CD8-positive, alpha-beta memory T cell (primary cell): Measurements from ENCODE around the gene EHD4. TPM values are rescaled to one million over a fixed set of nuclear protein-coding genes. Genes with fewer than 3 reads are reported as not detected.

ENCODE experiments used
- CTCF ChIA-PET: fragments of 350-600 bp; sonication (Branson Sonifier 250); formaldehyde crosslinking; loops from one replicate; lab custom pipeline; 2021; ENCODE audit warnings: antibody characterized with exemption; lab: Charles Lee
- POLR2A ChIA-PET: fragments of 350-600 bp; sonication (Branson Sonifier 250); formaldehyde crosslinking; loops from one replicate; lab custom pipeline; 2021; ENCODE audit warnings: antibody characterized with exemption; lab: Charles Lee
- DNase-seq, 5 donors: peaks; one replicate each; pipeline versions ENCODE4 v3.0.0 to v3.0.0-alpha.2; 2020 to 2022; ENCODE audit warnings: mixed read lengths in 1 of 5
- H3K27ac ChIP-seq: one replicate; pipeline ENCODE4 v1.7.0; 2013; ENCODE audit warnings: low read depth, mild to moderate bottlenecking, low read length, moderate library complexity
- H3K27me3 ChIP-seq: 2 replicates; pipeline ENCODE4 v1.7.0; 2013; ENCODE audit warnings: low read length, mild to moderate bottlenecking; ENCODE audit not compliant: insufficient read depth, poor library complexity, severe bottlenecking
- H3K36me3 ChIP-seq: 2 replicates; pipeline ENCODE4 v1.7.0; 2013; ENCODE audit warnings: mild to moderate bottlenecking, low read length, moderate library complexity; ENCODE audit not compliant: insufficient read depth
- H3K4me1 ChIP-seq: 2 replicates; pipeline ENCODE4 v1.7.0; 2013; ENCODE audit warnings: mild to moderate bottlenecking, low read length, moderate library complexity; ENCODE audit not compliant: insufficient read depth
- H3K4me3 ChIP-seq: 2 replicates; pipeline ENCODE4 v1.7.0; 2013; ENCODE audit warnings: mild to moderate bottlenecking, low read length
- H3K9me3 ChIP-seq: 2 replicates; pipeline ENCODE4 v1.7.0; 2013; ENCODE audit warnings: mild to moderate bottlenecking, low read length
- H3K27ac Mint-ChIP-seq, 8 donors: one replicate each; pipeline ENCODE4 v1.8.0; 2020 to 2021; ENCODE audit warnings: mixed read lengths in 8 of 8, mild to moderate bottlenecking in 6 of 8, inconsistent platforms in 3 of 8, moderate library complexity in 3 of 8
- H3K27me3 Mint-ChIP-seq, 2 donors: one replicate each; pipeline ENCODE4 v1.8.0; 2020 to 2021; ENCODE audit warnings: mixed read lengths in 2 of 2, mild to moderate bottlenecking in 1 of 2, moderate library complexity in 1 of 2
- H3K36me3 Mint-ChIP-seq, 3 donors: one replicate each; pipeline ENCODE4 v1.8.0; 2020 to 2021; ENCODE audit warnings: mixed read lengths in 3 of 3, inconsistent platforms in 1 of 3, mild to moderate bottlenecking in 1 of 3
- H3K4me1 Mint-ChIP-seq, 3 donors: one replicate each; pipeline ENCODE4 v1.8.0; 2020 to 2021; ENCODE audit warnings: mixed read lengths in 3 of 3, inconsistent platforms in 1 of 3, mild to moderate bottlenecking in 1 of 3
- H3K4me3 Mint-ChIP-seq, 7 donors: one replicate each; pipeline ENCODE4 v1.8.0; 2020 to 2021; ENCODE audit warnings: mixed read lengths in 7 of 7, mild to moderate bottlenecking in 6 of 7, moderate library complexity in 4 of 7, inconsistent platforms in 2 of 7
- H3K9me3 Mint-ChIP-seq, 5 donors: one replicate each; pipeline ENCODE4 v1.8.0; 2020 to 2022; ENCODE audit warnings: mixed read lengths in 5 of 5, mild to moderate bottlenecking in 3 of 5, moderate library complexity in 2 of 5, inconsistent platforms in 1 of 5
- polyA plus RNA-seq: library from polyadenylated mRNA; unstranded; fragments of 300-500 nt; fragmentation: Illumina TruSeq; gene quantifications from one replicate; pipeline ENCODE4 v1.2.3, GENCODE V29; 2021
- total RNA-seq, 2 experiments: library from RNA; stranded (reverse); gene quantifications; one replicate each; pipeline ENCODE4 v1.2.3, GENCODE V29; 2021

The EHD4 gene
- total and polyA plus RNA-seq, 3 experiments from 2014 or later, result 11.2 to 26.4 (median 24.2) TPM

DNA sequence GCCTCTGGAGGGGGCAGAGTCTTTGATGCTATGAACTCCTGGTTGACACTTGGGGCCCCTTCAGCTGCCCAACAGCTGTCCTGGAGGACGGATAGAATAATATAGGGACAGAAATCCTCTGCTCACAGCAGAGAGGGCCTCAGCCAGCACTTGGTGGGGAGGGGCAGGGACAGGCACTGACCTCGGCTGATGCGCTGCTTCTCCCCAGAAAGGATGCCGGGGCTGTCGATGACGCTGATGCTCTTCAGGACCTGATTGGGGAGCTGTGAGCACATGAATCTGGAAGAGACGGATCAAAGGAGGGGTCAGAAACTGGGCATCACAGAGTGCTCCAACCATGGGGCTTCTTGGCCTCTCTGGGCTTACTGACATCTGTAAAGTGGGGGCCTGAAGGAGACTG is 29.5 kb downstream of the EHD4 start:
- POLR2A ChIA-PET, result no interaction called here
- Mint-ChIP-seq H3K27ac (peak overlapping the region in 6 of 8 donors; percentile 33 to 88 (median 62)), H3K27me3 (no peaks in the 10 kb centered on the region), H3K4me1 (peaks cover 17 to 19% (median 18%) of the 10 kb centered on the region in 3 donors), H3K9me3 (no peaks in the 10 kb centered on the region), H3K36me3 (peaks cover 0 to 27% (median 3%) of the 10 kb centered on the region in 3 donors), H3K4me3 (no peak overlapping the region)
- H3K27ac ChIP-seq, result no peak overlapping the region
- H3K27me3 ChIP-seq, result no peaks in the 10 kb centered on the region
- no peaks in the 10 kb centered on the region for H3K9me3 ChIP-seq
- no peaks in the 10 kb centered on the region for H3K36me3 ChIP-seq
- CTCF ChIA-PET, result interaction anchor here (2.1 kb wide), 1 partner anchor 38 kb away, joined by 4 read pairs; no protein-coding TSS in a partner anchor
- H3K4me1 ChIP-seq, result peaks cover 10% of the 10 kb centered on the region
- no peak overlapping the region for H3K4me3 ChIP-seq
- DNase-seq, result no peak

- Histone ChIP-seq H3K4me3 (no peak overlapping the region), H3K9me3 (no peaks in the 10 kb centered on the region), H3K4me1 (peaks cover 21% of the 10 kb centered on the region), H3K27ac (no peak overlapping the region), H3K27me3 (no peaks in the 10 kb centered on the region), H3K36me3 (no peaks in the 10 kb centered on the region)
- no peak for DNase-seq
- ChIA-PET CTCF (interaction anchor here (2.1 kb wide), 2 partner anchors 37 to 168 kb away, joined by 4 to 8 read pairs; partner anchors contain the start of gene MAPKBP1), POLR2A (interaction anchor here (0.5 to 0.7 kb wide), 3 partner anchors 19 to 278 kb away, joined by 3 to 6 read pairs (median 3); no protein-coding TSS in a partner anchor)
- no peaks in the 10 kb centered on the region for H3K27me3 Mint-ChIP-seq
- peaks cover 27 to 29% (median 28%) of the 10 kb centered on the region in 3 donors for H3K4me1 Mint-ChIP-seq
- no peaks in the 10 kb centered on the region for H3K9me3 Mint-ChIP-seq
- peaks cover 0 to 23% (median 3%) of the 10 kb centered on the region in 3 donors for H3K36me3 Mint-ChIP-seq
- H3K4me3 Mint-ChIP-seq, result peak overlapping the region in 1 of 7 donors; percentile 72
- H3K27ac Mint-ChIP-seq, result peak overlapping the region in 2 of 8 donors; percentile 61 to 62
These were observed 30.5 kb downstream of the EHD4 start for GRCh38 chr15:41941644-41942415.

- Histone ChIP-seq H3K4me3 (no peak overlapping the region), H3K36me3 (no peaks in the 10 kb centered on the region), H3K27me3 (no peaks in the 10 kb centered on the region), H3K27ac (no peak overlapping the region), H3K9me3 (no peaks in the 10 kb centered on the region), H3K4me1 (peaks cover 35% of the 10 kb centered on the region)
- Mint-ChIP-seq H3K4me3 (peak overlapping the region in 3 of 7 donors; percentile 4 to 46 (median 35)), H3K36me3 (peaks cover 0 to 23% (median 4%) of the 10 kb centered on the region in 3 donors), H3K9me3 (no peaks in the 10 kb centered on the region), H3K4me1 (peaks cover 41 to 43% (median 42%) of the 10 kb centered on the region in 3 donors), H3K27me3 (no peaks in the 10 kb centered on the region), H3K27ac (peak overlapping the region; percentile 81 to 95 (median 86))
- DNase-seq, result peak in 3 of 5 donors; percentile 12 to 68 (median 27)
- POLR2A ChIA-PET, result no interaction called here
- CTCF ChIA-PET, result interaction anchor here (1.4 to 7.9 kb wide), 3 partner anchors 18 to 167 kb away, joined by 4 to 68 read pairs (median 8); partner anchors contain the start of gene MAPKBP1
These were observed 31.9 kb downstream of the EHD4 start for GRCh38 chr15:41940441-41940857.

DNA sequence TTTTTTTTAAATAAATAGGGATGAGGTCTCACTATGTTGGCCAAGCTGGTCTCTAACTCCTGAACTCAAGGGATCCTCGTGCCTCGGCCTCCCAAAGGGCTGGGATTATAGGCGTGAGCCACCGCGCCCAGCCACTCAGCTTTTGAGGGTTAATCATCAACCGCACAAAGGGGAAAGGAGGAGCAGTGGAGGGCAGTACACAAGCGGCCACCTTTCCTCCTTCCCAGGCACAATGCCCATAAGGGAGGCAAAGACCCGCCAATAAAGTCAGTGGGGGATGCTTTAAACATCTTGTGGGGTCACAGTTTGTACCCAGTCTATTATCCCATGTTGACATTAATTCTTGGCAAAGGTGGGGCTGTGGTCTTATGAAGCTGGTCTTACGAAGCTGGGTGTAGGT is 32.4 kb downstream of the EHD4 start:
- ChIA-PET POLR2A (no interaction called here), CTCF (interaction anchor here (1.4 to 7.9 kb wide), 3 partner anchors 18 to 166 kb away, joined by 4 to 68 read pairs (median 8); partner anchors contain the start of gene MAPKBP1)
- Mint-ChIP-seq H3K27ac (peak overlapping the region; percentile 81 to 95 (median 86)), H3K4me3 (peak overlapping the region in 1 of 7 donors; percentile 4), H3K4me1 (peaks cover 46 to 48% (median 47%) of the 10 kb centered on the region in 3 donors), H3K36me3 (peaks cover 0 to 19% (median 4%) of the 10 kb centered on the region in 3 donors), H3K9me3 (no peaks in the 10 kb centered on the region), H3K27me3 (no peaks in the 10 kb centered on the region)
- H3K4me1 ChIP-seq, result peaks cover 39% of the 10 kb centered on the region
- H3K27ac ChIP-seq, result no peak overlapping the region
- no peaks in the 10 kb centered on the region for H3K36me3 ChIP-seq
- no peaks in the 10 kb centered on the region for H3K27me3 ChIP-seq
- DNase-seq, result no peak
- H3K9me3 ChIP-seq, result no peaks in the 10 kb centered on the region
- no peak overlapping the region for H3K4me3 ChIP-seq

GRCh38 chr15:41937568-41937923 is 34.8 kb downstream of the EHD4 start:
- Mint-ChIP-seq H3K27me3 (no peaks in the 10 kb centered on the region), H3K27ac (peak overlapping the region; percentile 94 to 100 (median 100)), H3K4me3 (peak overlapping the region; percentile 31 to 91 (median 77)), H3K9me3 (no peaks in the 10 kb centered on the region), H3K36me3 (peaks cover 0 to 16% (median 4%) of the 10 kb centered on the region in 3 donors), H3K4me1 (peaks cover 58 to 66% (median 66%) of the 10 kb centered on the region in 3 donors)
- no peaks in the 10 kb centered on the region for H3K27me3 ChIP-seq
- H3K36me3 ChIP-seq, result no peaks in the 10 kb centered on the region
- H3K27ac ChIP-seq, result peak overlapping the region; percentile 88
- H3K4me3 ChIP-seq, result peak overlapping the region; percentile 12
- POLR2A ChIA-PET, result interaction anchor here (0.6 to 2.4 kb wide), 8 partner anchors 34 to 1007 kb away, joined by 3 to 45 read pairs (median 4); partner anchors contain the start of genes EHD4 and MAPKBP1
- peak in 1 of 5 donors; percentile 8 for DNase-seq
- CTCF ChIA-PET, result interaction anchor here (1.0 to 7.9 kb wide), 20 partner anchors 10 to 472 kb away, joined by 3 to 68 read pairs (median 4); partner anchors contain the start of genes EHD4, MAPKBP1 and RPAP1
- H3K9me3 ChIP-seq, result no peaks in the 10 kb centered on the region
- H3K4me1 ChIP-seq, result peaks cover 61% of the 10 kb centered on the region

- H3K27ac ChIP-seq, result peak overlapping the region; percentile 88
- ChIA-PET POLR2A (interaction anchor here (0.6 to 2.4 kb wide), 11 partner anchors 8 to 1006 kb away, joined by 3 to 45 read pairs (median 5); partner anchors contain the start of genes EHD4, MAPKBP1 and MGA), CTCF (interaction anchor here (0.6 to 7.9 kb wide), 25 partner anchors 11 to 472 kb away, joined by 3 to 68 read pairs (median 3); partner anchors contain the start of genes EHD4, MAPKBP1, RPAP1 and SPTBN5)
- Mint-ChIP-seq H3K4me1 (peaks cover 57 to 66% (median 66%) of the 10 kb centered on the region in 3 donors), H3K36me3 (peaks cover 0 to 14% (median 4%) of the 10 kb centered on the region in 3 donors), H3K27ac (peak overlapping the region; percentile 94 to 100 (median 100)), H3K9me3 (no peaks in the 10 kb centered on the region), H3K27me3 (no peaks in the 10 kb centered on the region), H3K4me3 (peak overlapping the region; percentile 31 to 91 (median 77))
- H3K4me1 ChIP-seq, result peaks cover 61% of the 10 kb centered on the region
- H3K4me3 ChIP-seq, result peak overlapping the region; percentile 12
- peak; percentile 74 to 90 (median 78) for DNase-seq
- H3K9me3 ChIP-seq, result no peaks in the 10 kb centered on the region
- H3K27me3 ChIP-seq, result no peaks in the 10 kb centered on the region
- H3K36me3 ChIP-seq, result no peaks in the 10 kb centered on the region
These were observed 35.4 kb downstream of the EHD4 start for GRCh38 chr15:41936649-41937567.

GRCh38 chr15:41936155-41936554 is 36.2 kb downstream of the EHD4 start:
- no peak for DNase-seq
- Mint-ChIP-seq H3K4me1 (peaks cover 56 to 66% (median 65%) of the 10 kb centered on the region in 3 donors), H3K36me3 (peaks cover 0 to 12% (median 3%) of the 10 kb centered on the region in 3 donors), H3K27me3 (no peaks in the 10 kb centered on the region), H3K27ac (peak overlapping the region; percentile 94 to 100 (median 100)), H3K4me3 (peak overlapping the region; percentile 29 to 91 (median 74)), H3K9me3 (no peaks in the 10 kb centered on the region)
- Histone ChIP-seq H3K27me3 (no peaks in the 10 kb centered on the region), H3K27ac (peak overlapping the region; percentile 88), H3K36me3 (no peaks in the 10 kb centered on the region), H3K9me3 (no peaks in the 10 kb centered on the region), H3K4me3 (no peak overlapping the region), H3K4me1 (peaks cover 61% of the 10 kb centered on the region)
- ChIA-PET CTCF (interaction anchor here (0.8 to 7.9 kb wide), 10 partner anchors 11 to 471 kb away, joined by 3 to 68 read pairs (median 7); partner anchors contain the start of genes EHD4, MAPKBP1 and SPTBN5), POLR2A (interaction anchor here (0.8 to 2.4 kb wide), 6 partner anchors 9 to 276 kb away, joined by 3 to 45 read pairs (median 7); partner anchors contain the start of genes EHD4, MAPKBP1 and MGA)
